ENCODE results near the gene PLK1.

Gene PLK1

DNA sequence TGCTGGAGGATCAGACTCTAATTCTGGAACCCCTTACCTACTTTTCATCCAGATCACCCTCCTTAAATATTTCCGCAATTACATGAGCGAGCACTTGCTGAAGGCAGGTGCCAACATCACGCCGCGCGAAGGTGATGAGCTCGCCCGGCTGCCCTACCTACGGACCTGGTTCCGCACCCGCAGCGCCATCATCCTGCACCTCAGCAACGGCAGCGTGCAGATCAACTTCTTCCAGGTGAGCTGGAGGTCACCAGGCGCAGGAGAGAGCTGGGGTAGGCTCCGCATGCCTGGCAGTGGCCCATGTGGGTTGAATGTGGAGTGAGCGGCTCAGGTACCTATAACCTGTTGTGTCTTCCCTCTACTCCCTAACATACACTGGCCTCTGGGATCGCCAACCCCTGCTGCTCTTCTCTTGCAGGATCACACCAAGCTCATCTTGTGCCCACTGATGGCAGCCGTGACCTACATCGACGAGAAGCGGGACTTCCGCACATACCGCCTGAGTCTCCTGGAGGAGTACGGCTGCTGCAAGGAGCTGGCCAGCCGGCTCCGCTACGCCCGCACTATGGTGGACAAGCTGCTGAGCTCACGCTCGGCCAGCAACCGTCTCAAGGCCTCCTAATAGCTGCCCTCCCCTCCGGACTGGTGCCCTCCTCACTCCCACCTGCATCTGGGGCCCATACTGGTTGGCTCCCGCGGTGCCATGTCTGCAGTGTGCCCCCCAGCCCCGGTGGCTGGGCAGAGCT is 10.9 kb downstream of the PLK1 start:
- no peaks in the 10 kb centered on the region for H3K9me3 ChIP-seq (ENCODE audit: low read length)
- H3K27me3 ChIP-seq (ENCODE audit: insufficient read depth, low read length): no peaks in the 10 kb centered on the region
- no peak overlapping the region for H3K4me3 ChIP-seq (ENCODE audit: low read length)
- no peaks in the 10 kb centered on the region for H3K4me1 ChIP-seq (ENCODE audit: insufficient read depth, low read length)
- peaks cover 58% of the 10 kb centered on the region for H3K36me3 ChIP-seq (ENCODE audit: insufficient read depth, low read length)
- no peak overlapping the region for H2AFZ ChIP-seq (ENCODE audit: low read depth, low read length)

DNA sequence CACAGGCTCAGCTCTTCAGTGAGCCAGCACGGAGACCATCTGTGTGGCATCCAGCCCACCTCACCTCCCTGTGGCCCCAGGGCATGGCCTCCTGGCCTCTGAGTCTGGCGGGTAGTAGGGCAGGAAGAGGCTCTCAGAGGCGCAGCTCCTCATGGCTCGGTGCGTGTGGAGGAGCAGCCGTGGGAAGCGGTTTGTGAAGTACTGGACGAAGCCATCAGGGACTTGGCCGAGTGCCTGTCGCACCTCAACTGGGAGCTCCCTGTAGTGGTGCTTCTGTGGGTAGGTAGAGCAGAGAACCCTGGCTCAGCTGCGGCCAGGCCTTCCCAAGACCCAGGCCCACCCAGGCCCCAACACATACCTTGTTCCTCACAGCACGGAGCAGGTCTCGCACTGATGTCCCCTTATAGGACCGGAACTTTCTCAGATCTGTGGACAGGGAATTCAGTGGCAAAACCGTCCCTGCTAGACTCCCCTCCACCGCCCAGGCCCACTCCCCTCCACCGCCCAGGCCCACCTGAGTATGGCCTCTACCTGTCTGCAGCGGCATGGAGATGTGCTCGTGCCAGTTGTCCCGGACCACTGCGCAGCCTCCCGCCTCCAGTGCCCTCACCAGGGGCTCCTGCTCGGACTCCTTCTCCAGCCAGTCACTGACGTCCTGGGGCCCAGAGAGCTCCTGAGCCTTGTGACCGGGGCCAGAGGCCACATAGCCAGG is 12.2 kb downstream of the PLK1 start:
- no peaks in the 10 kb centered on the region for H3K27me3 ChIP-seq (ENCODE audit: insufficient read depth, low read length)
- no peak overlapping the region for H3K4me3 ChIP-seq (ENCODE audit: low read length)
- H2AFZ ChIP-seq (ENCODE audit: low read depth, low read length): no peak overlapping the region
- no peaks in the 10 kb centered on the region for H3K4me1 ChIP-seq (ENCODE audit: insufficient read depth, low read length)
- no peaks in the 10 kb centered on the region for H3K9me3 ChIP-seq (ENCODE audit: low read length)
- peaks cover 52% of the 10 kb centered on the region for H3K36me3 ChIP-seq (ENCODE audit: insufficient read depth, low read length)

DNA sequence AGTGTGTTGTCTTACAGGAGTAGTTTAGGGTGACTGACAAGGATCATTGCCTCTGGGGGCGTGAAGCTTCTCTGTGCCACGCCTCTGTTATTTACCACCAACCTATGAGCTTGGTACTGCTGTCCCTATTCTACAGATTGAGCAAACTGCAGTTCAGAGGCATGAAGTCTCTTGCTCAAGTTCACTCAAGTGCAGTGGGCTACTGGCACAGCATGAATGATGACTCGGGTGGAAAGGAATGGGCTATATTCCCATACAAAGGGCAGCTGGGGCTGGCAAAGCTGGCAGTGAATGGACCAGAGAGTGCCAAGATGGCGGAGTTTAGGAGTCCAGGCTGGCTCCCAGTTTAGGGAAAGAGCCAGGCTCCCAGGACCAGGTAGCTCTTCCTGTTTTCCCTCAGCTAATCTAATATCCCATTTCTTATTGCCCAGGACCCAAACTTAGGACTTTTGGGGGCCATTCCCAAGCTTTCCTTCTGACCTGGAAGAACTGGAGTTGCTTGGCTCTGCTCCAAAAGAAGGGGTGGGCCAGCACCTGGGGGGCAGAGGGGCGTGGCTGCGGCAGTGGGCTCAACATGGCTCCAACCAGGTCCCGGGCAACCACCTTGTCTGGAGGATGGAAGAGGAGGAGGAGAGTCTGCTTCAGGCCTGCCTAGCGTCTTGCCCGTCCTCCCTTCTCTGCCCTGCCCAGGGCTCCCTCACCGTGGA is 12.9 kb downstream of the PLK1 start:
- Histone ChIP-seq H2AFZ (ENCODE audit: low read depth, low read length) (no peak overlapping the region), H3K27me3 (ENCODE audit: insufficient read depth, low read length) (no peaks in the 10 kb centered on the region), H3K4me3 (ENCODE audit: low read length) (no peak overlapping the region), H3K9me3 (ENCODE audit: low read length) (no peaks in the 10 kb centered on the region), H3K4me1 (ENCODE audit: insufficient read depth, low read length) (no peaks in the 10 kb centered on the region), H3K36me3 (ENCODE audit: insufficient read depth, low read length) (peaks cover 48% of the 10 kb centered on the region)

DNA sequence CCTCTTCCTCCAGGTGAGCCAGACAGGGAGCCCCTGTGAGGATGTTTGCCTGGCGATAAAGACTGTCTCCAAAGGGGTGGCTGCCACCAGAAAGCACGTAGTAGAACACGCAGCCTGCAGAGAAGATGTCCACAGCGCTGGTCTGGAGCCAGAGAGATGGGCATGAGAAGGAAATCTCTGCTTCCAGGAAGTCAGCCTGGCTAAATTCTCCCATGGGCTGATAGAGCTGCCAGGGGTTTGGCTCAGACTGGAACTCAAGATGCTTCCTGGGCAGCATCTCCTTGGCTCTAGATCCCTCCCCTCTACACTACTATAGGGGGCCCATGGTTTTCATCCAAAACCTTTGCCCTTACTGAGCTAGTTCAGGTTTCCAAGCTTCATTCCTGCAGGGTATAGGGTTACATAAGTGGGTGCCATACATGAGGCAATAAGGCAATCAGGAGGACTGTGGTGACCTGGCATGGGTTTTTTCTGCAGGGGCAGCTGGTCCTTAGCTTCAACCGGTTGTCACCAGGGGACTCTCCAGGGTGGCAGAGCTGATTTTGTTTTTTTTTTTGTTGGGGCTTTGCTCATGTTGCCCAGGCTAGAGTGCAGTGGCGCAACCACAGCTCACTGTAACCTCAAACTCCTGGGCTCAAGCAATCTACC is 13.6 kb downstream of the PLK1 start:
- Histone ChIP-seq H3K4me1 (ENCODE audit: insufficient read depth, low read length) (no peaks in the 10 kb centered on the region), H3K4me3 (ENCODE audit: low read length) (no peak overlapping the region), H3K27me3 (ENCODE audit: insufficient read depth, low read length) (no peaks in the 10 kb centered on the region), H2AFZ (ENCODE audit: low read depth, low read length) (no peak overlapping the region), H3K36me3 (ENCODE audit: insufficient read depth, low read length) (peaks cover 41% of the 10 kb centered on the region), H3K9me3 (ENCODE audit: low read length) (no peaks in the 10 kb centered on the region)

DNA sequence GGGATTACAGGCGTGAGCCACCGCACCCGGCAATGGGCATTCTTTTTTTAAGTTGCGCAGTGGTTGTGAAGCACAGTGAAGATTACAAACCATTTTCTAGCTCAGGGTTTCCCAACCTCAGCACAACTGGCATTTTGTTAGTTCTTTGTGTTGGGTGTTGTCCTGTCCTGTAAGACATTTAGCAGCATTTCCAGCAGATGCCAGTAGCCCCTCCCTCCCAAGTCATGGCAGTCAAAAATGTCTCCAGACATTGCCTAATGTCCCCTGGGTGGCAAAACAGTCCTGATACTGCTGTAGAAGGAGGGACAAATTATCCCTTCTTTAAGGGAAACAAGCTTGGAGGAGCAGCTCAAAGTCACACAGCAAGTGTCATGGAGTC is 15.6 kb downstream of the PLK1 start:
- Histone ChIP-seq H3K9me3 (ENCODE audit: low read length) (no peaks in the 10 kb centered on the region), H3K27me3 (ENCODE audit: insufficient read depth, low read length) (no peaks in the 10 kb centered on the region), H2AFZ (ENCODE audit: low read depth, low read length) (peak overlapping the region; percentile 57), H3K4me3 (ENCODE audit: low read length) (peak overlapping the region; percentile 47), H3K4me1 (ENCODE audit: insufficient read depth, low read length) (no peaks in the 10 kb centered on the region), H3K36me3 (ENCODE audit: insufficient read depth, low read length) (peaks cover 22% of the 10 kb centered on the region)

DNA sequence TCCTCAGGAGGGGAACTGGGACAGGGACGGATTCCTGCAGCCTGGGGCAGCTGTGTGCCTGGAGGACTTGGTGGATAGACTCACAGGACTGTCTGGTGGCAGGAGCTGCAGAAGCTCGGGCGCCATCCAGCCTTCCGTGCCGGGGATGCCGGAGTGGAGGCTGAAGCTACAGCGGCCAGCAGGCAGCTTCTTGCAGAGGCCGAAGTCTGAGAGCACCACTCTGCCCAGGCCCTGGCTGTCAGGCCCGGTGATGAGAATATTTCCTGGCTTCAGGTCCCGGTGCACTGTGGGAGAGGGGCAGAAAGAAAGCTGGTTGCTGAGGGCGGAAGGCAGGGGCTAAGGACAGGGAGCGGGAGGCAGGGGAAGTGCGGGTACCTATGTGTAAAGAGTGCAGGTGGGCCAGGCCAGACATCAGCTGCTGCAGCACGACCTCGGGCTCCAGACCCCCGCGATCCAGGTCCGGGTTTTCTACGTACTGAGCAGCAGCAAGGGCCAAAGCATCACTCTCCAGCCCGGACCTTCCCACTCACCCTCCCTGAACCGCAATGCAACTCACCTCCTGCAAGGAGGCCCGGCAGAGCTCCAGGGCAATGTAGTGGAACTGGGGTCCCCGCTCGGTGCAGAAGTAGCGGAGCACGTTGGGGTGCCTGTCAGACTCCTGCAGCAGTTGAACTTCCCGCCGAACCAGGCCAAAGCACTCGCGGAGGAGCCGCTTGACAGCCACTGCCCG is 16.1 kb downstream of the PLK1 start:
- Histone ChIP-seq H3K27me3 (ENCODE audit: insufficient read depth, low read length) (no peaks in the 10 kb centered on the region), H3K4me1 (ENCODE audit: insufficient read depth, low read length) (no peaks in the 10 kb centered on the region), H2AFZ (ENCODE audit: low read depth, low read length) (peak overlapping the region; percentile 57), H3K4me3 (ENCODE audit: low read length) (peak overlapping the region; percentile 47), H3K9me3 (ENCODE audit: low read length) (no peaks in the 10 kb centered on the region), H3K36me3 (ENCODE audit: insufficient read depth, low read length) (peaks cover 16% of the 10 kb centered on the region)

DNA sequence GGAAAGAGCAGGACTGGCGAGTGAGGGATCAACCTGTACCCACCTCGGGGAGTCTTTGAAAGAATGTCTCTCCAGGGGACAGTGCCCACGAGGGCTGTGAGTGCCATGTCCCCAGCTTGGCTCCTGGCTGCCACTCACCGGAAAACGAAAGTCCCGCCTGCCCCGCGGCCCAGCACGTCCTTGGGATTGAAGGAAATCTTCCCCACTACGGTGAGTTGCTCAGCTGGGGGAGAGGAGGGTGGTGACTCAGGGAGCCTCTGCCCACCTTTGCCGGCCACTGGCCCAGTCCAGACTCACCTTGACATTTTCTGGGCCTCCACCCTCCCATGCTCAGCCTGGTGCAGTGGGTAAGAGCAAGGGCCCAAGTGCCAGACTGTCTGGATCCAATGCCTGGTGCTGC is 17.1 kb downstream of the PLK1 start:
- H2AFZ ChIP-seq (ENCODE audit: low read depth, low read length): no peak overlapping the region
- no peaks in the 10 kb centered on the region for H3K9me3 ChIP-seq (ENCODE audit: low read length)
- H3K4me3 ChIP-seq (ENCODE audit: low read length): no peak overlapping the region
- peaks cover 7% of the 10 kb centered on the region for H3K36me3 ChIP-seq (ENCODE audit: insufficient read depth, low read length)
- no peaks in the 10 kb centered on the region for H3K4me1 ChIP-seq (ENCODE audit: insufficient read depth, low read length)
- H3K27me3 ChIP-seq (ENCODE audit: insufficient read depth, low read length): no peaks in the 10 kb centered on the region

DNA sequence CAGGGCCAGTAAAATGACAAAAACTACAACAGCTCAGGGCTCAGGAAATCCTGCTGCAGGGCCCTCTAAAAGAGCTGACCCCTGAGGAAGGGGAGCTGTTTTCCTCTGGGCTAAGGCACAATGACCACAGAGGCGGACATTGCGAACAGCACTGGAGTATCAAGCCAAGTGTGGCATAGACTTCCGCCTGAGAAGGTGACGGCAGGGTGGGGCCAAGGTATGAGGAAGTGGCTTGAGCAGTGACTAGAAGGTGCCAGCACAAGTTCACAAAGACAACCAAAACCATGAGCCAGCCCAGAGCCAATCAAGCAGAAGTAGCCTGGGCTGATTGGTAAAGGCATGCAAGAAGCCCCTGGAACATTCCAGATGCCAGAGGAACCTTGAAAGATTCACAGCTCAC is 20.4 kb downstream of the PLK1 start:
- no peaks in the 10 kb centered on the region for H3K36me3 ChIP-seq (ENCODE audit: insufficient read depth, low read length)
- no peaks in the 10 kb centered on the region for H3K4me1 ChIP-seq (ENCODE audit: insufficient read depth, low read length)
- no peak overlapping the region for H2AFZ ChIP-seq (ENCODE audit: low read depth, low read length)
- no peaks in the 10 kb centered on the region for H3K27me3 ChIP-seq (ENCODE audit: insufficient read depth, low read length)
- H3K4me3 ChIP-seq (ENCODE audit: low read length): no peak overlapping the region
- H3K9me3 ChIP-seq (ENCODE audit: low read length): peaks cover 2% of the 10 kb centered on the region

DNA sequence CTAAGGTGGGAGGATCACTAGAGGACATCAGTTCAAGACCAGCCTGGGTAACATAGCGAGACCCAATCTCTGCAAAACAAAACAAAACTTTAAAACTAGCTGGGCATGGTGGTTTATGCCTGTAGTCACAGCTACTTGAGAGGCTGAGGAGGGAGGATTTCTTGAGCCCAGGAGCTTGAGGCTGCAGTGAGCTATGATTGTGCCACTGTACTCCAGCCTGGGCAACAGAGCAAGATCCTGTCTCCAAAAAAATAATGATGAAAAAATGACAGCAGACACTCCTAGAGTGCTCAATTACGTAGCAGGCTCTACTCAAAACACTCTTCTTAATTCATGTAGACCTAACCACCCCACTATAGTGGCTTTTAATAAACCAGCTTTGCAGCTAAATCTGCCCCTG is 21.4 kb downstream of the PLK1 start:
- no peak overlapping the region for H2AFZ ChIP-seq (ENCODE audit: low read depth, low read length)

DNA sequence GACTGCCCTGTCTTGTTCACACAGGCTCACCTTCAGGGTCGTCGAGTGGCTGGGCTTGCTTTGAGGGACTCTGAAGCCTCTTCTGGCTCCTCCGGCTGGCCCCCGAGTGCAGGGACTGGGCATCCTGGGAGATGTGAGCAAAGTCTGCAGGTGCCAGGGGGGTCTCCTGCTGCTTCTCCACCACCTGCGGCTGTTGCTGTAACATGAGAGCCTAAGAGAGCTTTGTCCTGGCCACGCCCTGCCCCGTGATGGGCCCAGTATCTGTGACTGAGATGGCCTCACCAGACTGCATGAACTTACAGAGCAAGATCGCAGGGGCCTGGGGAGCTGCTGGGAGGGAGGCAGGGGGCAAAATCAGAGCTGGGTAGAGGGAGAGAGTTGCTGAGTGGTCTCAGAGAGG is 21.8 kb downstream of the PLK1 start:
- Histone ChIP-seq H3K4me1 (ENCODE audit: insufficient read depth, low read length) (no peaks in the 10 kb centered on the region), H3K9me3 (ENCODE audit: low read length) (peaks cover 2% of the 10 kb centered on the region), H3K36me3 (ENCODE audit: insufficient read depth, low read length) (no peaks in the 10 kb centered on the region), H2AFZ (ENCODE audit: low read depth, low read length) (no peak overlapping the region), H3K27me3 (ENCODE audit: insufficient read depth, low read length) (no peaks in the 10 kb centered on the region), H3K4me3 (ENCODE audit: low read length) (no peak overlapping the region)

More for the DNA sequence above, 21.4 kb downstream of the PLK1 start:
- Histone ChIP-seq H3K27me3 (ENCODE audit: insufficient read depth, low read length) (no peaks in the 10 kb centered on the region), H3K4me3 (ENCODE audit: low read length) (no peak overlapping the region), H3K4me1 (ENCODE audit: insufficient read depth, low read length) (no peaks in the 10 kb centered on the region), H3K36me3 (ENCODE audit: insufficient read depth, low read length) (no peaks in the 10 kb centered on the region), H3K9me3 (ENCODE audit: low read length) (peaks cover 2% of the 10 kb centered on the region)

DNA sequence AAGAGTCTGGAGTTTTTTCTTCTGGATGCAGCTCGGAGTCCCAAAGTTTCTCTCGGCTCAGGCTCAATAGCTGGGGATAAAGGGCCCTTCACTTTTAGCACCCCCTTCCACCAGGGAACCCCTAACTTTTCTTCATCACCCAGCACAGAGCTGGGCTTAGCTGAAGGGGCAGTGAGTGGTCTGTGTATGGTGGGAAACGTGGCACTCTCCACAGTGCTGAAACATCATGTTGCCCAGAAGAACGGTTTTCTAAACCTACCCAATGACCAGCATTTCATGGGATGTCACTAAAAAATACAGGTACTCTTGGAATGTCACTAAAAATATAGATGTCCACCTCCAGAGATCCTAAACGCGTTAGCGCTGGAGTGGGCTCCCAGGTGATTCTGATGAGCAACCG is 22.4 kb downstream of the PLK1 start:
- no peaks in the 10 kb centered on the region for H3K27me3 ChIP-seq (ENCODE audit: insufficient read depth, low read length)
- H2AFZ ChIP-seq (ENCODE audit: low read depth, low read length): no peak overlapping the region
- H3K4me1 ChIP-seq (ENCODE audit: insufficient read depth, low read length): no peaks in the 10 kb centered on the region
- H3K9me3 ChIP-seq (ENCODE audit: low read length): peaks cover 2% of the 10 kb centered on the region
- no peak overlapping the region for H3K4me3 ChIP-seq (ENCODE audit: low read length)
- H3K36me3 ChIP-seq (ENCODE audit: insufficient read depth, low read length): no peaks in the 10 kb centered on the region

DNA sequence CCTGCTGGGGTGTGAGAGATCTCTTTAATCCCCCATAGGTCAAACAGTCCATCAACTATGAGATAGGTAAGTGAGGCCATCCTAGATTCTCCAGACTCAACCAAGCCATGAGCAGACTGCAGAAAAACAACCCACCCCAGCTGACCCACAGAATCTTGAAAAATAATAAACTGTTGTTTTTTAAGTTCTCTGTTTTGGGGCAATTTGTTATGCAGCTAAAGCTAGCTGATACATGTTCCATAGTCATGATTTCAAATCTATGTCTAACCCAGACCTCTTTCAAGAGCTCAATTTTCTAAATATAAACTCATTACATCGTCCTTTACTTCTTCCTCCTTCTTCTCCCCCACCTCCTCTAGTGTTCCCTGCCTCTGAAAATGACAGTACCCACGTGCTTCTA is 24.3 kb downstream of the PLK1 start:
- no peak overlapping the region for H3K4me3 ChIP-seq (ENCODE audit: low read length)
- H3K27me3 ChIP-seq (ENCODE audit: insufficient read depth, low read length): peaks cover 3% of the 10 kb centered on the region
- no peaks in the 10 kb centered on the region for H3K36me3 ChIP-seq (ENCODE audit: insufficient read depth, low read length)
- no peaks in the 10 kb centered on the region for H3K4me1 ChIP-seq (ENCODE audit: insufficient read depth, low read length)
- H3K9me3 ChIP-seq (ENCODE audit: low read length): peaks cover 2% of the 10 kb centered on the region
- H2AFZ ChIP-seq (ENCODE audit: low read depth, low read length): no peak overlapping the region
